GM12875 (cell line): ENCODE data around the gene NAPB.

Experiments
- H3K4me3 ChIP-seq: one replicate; pipeline ENCODE4 v1.5.1; 2011; ENCODE audit warnings: low read depth, low read length, control low read depth
- CTCF ChIP-seq: IDR thresholded peaks from 2 replicates; pipeline ENCODE4 v1.5.1; 2011; ENCODE audit warnings: low read depth, mild to moderate bottlenecking, control low read depth, inconsistent platforms, low read length, moderate library complexity, borderline replicate concordance; ENCODE audit not compliant: insufficient read depth

Gene NAPB

GRCh38 chr20:23347791-23348190, 73.5 kb downstream of the NAPB start:
- no peak overlapping the region for H3K4me3 ChIP-seq
- TF ChIP-seq CTCF: no peak

GRCh38 chr20:23346002-23346401, 75.3 kb downstream of the NAPB start:
- TF ChIP-seq CTCF: no peak
- no peak overlapping the region for H3K4me3 ChIP-seq

- H3K4me3 ChIP-seq: no peak overlapping the region
- TF ChIP-seq CTCF: no peak
Observed at GRCh38 chr20:23344336-23344735, 77.0 kb downstream of the NAPB start.

GRCh38 chr20:23343590-23343989, 77.7 kb downstream of the NAPB start:
- no peak for TF ChIP-seq CTCF
- no peak overlapping the region for H3K4me3 ChIP-seq

GRCh38 chr20:23341073-23341472, 80.2 kb downstream of the NAPB start:
- no peak overlapping the region for H3K4me3 ChIP-seq
- no peak for TF ChIP-seq CTCF

GRCh38 chr20:23340524-23340923, 80.8 kb downstream of the NAPB start:
- H3K4me3 ChIP-seq: no peak overlapping the region
- peak; percentile 50 for TF ChIP-seq CTCF

- no peak overlapping the region for H3K4me3 ChIP-seq
- TF ChIP-seq CTCF: no peak
Observed at GRCh38 chr20:23339986-23340385, 81.3 kb downstream of the NAPB start.
